H7 (cell line): Measurements from ENCODE around the gene KCNB1. TPM values are rescaled to one million over a fixed set of nuclear protein-coding genes. Genes with fewer than 3 reads are reported as not detected.

Source experiments
- DNase-seq: peaks from one replicate; pipeline ENCODE4 v3.0.0; 2012
- H3K27me3 ChIP-seq: 2 replicates; pipeline ENCODE4 v1.6.0; 2011; ENCODE audit warnings: mild to moderate bottlenecking, low read length; ENCODE audit not compliant: control insufficient read depth, insufficient read depth
- H3K36me3 ChIP-seq: replicated peaks from 2 replicates; pipeline ENCODE4 v1.5.1; 2011; ENCODE audit warnings: low read length; ENCODE audit not compliant: control insufficient read depth, insufficient read depth
- H3K4me3 ChIP-seq: 2 replicates; pipeline ENCODE4 v1.5.1; 2011; ENCODE audit warnings: low read depth, mild to moderate bottlenecking, control low read depth, low read length, moderate library complexity; ENCODE audit not compliant: insufficient read depth
- total RNA-seq: library from RNA; depleted of rRNA; stranded (reverse); fragments of >200 nt; shearing (Covaris generic); gene quantifications from 2 replicates; pipeline ENCODE4 v1.2.3, GENCODE V29; 2014

Gene KCNB1
- total RNA-seq, 1 experiment from 2014 or later: 0.48 TPM

GRCh38 chr20:49409302-49409974 is 73.0 kb downstream of the KCNB1 start:
- no peaks in the 10 kb centered on the region for H3K36me3 ChIP-seq
- H3K4me3 ChIP-seq: no peak overlapping the region
- no peak for DNase-seq
- no peaks in the 10 kb centered on the region for H3K27me3 ChIP-seq

- Histone ChIP-seq H3K4me3 (no peak overlapping the region), H3K36me3 (no peaks in the 10 kb centered on the region), H3K27me3 (no peaks in the 10 kb centered on the region)
- DNase-seq: no peak
These were observed 73.9 kb downstream of the KCNB1 start for GRCh38 chr20:49408509-49409104.

DNA sequence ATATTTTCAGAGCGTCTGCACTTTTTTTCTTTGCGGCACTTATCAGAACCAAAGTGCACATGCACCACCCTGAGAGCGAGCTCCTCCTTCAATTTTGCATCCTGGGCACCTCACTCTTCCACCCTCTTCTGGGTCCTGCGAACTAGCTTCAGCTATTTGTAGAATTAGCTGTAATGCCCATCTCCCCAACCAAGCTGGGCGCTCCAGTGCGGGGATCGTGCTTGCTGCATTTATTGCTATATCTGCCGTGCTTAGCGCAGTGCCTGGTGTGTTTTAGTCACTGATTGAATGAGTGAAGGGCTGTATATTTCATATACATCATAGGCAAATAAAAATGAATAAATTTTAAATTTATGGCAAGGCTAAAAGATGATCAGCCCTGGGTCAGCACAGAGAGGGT is 75.8 kb downstream of the KCNB1 start:
- Histone ChIP-seq H3K36me3 (no peaks in the 10 kb centered on the region), H3K4me3 (no peak overlapping the region), H3K27me3 (no peaks in the 10 kb centered on the region)
- DNase-seq: no peak

DNA sequence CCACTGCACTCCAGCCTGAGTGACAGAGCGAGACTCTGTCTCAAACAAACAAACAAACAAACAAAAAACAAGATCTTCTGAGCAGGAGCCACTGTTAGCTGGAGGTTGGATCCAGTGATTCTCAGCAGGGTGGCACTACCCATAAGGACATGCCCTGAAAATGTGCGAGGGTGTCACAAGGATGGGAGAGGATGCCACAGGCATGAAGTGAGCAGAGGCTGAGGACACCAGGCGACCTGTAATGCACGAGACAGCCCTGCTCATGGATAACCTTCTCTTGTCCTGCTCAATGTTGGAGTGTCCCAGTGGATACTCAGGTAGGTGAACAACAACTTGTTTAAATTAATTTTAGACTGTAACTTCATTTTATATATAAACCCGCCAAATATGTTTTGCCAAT is 76.8 kb downstream of the KCNB1 start:
- Histone ChIP-seq H3K36me3 (no peaks in the 10 kb centered on the region), H3K4me3 (no peak overlapping the region), H3K27me3 (no peaks in the 10 kb centered on the region)
- no peak for DNase-seq

DNA sequence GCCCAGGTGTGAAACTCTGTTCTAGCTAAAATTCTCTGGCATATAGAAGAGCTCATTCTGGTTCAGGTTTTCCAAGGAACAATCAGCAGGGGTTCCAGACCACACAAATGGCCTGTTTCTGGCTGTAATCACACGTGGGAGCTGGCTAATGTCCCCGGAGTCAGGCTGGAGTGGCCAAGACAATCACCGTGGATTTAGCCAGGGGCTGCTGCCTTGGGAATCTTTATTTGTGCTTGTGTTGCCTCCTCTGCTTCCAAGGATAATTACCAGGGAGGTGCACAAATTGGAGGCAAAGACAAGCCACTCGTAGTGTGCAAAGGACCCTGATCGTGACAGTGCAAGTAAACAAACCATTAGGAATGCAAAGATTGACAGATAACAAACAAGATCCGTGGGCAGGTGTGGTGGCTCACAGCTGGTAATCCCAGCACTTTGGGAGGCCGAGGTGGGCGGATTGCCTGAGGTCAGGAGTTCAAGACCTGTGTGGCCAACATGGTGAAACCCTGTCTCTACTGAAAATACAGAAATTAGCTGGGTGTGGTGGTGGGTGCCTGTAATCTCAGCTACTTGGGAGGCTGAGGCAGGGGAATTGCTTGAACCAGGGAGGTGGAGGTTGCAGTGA is 77.3 kb downstream of the KCNB1 start:
- no peak for DNase-seq
- H3K4me3 ChIP-seq: no peak overlapping the region
- no peaks in the 10 kb centered on the region for H3K36me3 ChIP-seq
- no peaks in the 10 kb centered on the region for H3K27me3 ChIP-seq

- Histone ChIP-seq H3K27me3 (no peaks in the 10 kb centered on the region), H3K4me3 (no peak overlapping the region), H3K36me3 (no peaks in the 10 kb centered on the region)
- DNase-seq: no peak
These were observed 78.0 kb downstream of the KCNB1 start for GRCh38 chr20:49404461-49404860.

GRCh38 chr20:49403911-49404310 is 78.6 kb downstream of the KCNB1 start:
- no peaks in the 10 kb centered on the region for H3K27me3 ChIP-seq
- no peak for DNase-seq

GRCh38 chr20:49403012-49403411 is 79.5 kb downstream of the KCNB1 start:
- no peaks in the 10 kb centered on the region for H3K27me3 ChIP-seq
- DNase-seq: no peak
- H3K36me3 ChIP-seq: no peaks in the 10 kb centered on the region
- no peak overlapping the region for H3K4me3 ChIP-seq

More at GRCh38 chr20:49403911-49404310, 78.6 kb downstream of the KCNB1 start:
- H3K4me3 ChIP-seq: no peak overlapping the region
- no peaks in the 10 kb centered on the region for H3K36me3 ChIP-seq

GRCh38 chr20:49400904-49401303 is 81.6 kb downstream of the KCNB1 start:
- no peak overlapping the region for H3K4me3 ChIP-seq
- H3K27me3 ChIP-seq: no peaks in the 10 kb centered on the region
- no peak for DNase-seq
- H3K36me3 ChIP-seq: no peaks in the 10 kb centered on the region

- no peak for DNase-seq
- H3K4me3 ChIP-seq: no peak overlapping the region
- H3K36me3 ChIP-seq: no peaks in the 10 kb centered on the region
- H3K27me3 ChIP-seq: no peaks in the 10 kb centered on the region
These were observed 82.1 kb downstream of the KCNB1 start for GRCh38 chr20:49400410-49400809.

DNA sequence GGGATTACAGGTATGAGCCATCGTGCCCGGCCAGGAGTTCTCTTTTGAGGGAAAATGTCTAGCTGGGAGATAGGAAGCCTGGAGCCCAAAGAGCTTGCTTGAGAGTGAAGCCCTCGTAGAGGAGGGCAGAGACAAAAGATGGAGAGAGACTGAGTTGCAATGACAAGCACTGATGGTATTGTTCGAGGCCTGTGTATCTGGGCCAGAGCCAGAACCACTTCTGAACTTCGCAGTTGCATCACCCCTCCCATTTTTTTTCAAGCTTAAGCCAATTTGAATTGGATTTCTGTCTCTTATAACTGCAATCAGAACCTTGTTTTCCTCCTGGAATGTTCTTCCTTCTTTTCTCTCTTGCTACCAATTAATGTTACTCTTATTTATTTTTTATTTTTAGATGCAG is 83.1 kb downstream of the KCNB1 start:
- Histone ChIP-seq H3K4me3 (no peak overlapping the region), H3K27me3 (no peaks in the 10 kb centered on the region), H3K36me3 (no peaks in the 10 kb centered on the region)
- no peak for DNase-seq

- no peak for DNase-seq
- Histone ChIP-seq H3K36me3 (no peaks in the 10 kb centered on the region), H3K4me3 (no peak overlapping the region), H3K27me3 (no peaks in the 10 kb centered on the region)
These were observed 83.9 kb downstream of the KCNB1 start for GRCh38 chr20:49398401-49399144.

DNA sequence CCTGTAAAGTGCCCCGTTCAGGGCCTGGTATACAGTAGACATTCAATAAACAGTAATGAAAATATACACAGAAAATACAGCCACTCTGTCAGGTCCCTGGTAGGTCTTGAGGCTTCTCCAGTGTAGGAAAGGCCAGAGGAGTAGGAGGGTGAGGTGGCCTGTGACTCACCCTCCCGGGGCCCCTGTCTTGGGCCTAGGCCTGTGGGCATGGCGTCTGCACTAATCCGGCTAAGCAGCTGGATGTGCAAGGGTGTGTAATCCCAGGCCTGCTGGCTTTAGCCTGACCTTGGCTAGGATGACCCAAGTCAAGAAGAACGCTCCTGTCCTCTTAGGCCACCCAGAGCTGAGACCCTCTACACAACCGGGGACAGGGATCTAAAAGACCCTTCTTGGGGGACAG is 84.9 kb downstream of the KCNB1 start:
- Histone ChIP-seq H3K4me3 (no peak overlapping the region), H3K27me3 (no peaks in the 10 kb centered on the region), H3K36me3 (no peaks in the 10 kb centered on the region)
- no peak for DNase-seq

DNA sequence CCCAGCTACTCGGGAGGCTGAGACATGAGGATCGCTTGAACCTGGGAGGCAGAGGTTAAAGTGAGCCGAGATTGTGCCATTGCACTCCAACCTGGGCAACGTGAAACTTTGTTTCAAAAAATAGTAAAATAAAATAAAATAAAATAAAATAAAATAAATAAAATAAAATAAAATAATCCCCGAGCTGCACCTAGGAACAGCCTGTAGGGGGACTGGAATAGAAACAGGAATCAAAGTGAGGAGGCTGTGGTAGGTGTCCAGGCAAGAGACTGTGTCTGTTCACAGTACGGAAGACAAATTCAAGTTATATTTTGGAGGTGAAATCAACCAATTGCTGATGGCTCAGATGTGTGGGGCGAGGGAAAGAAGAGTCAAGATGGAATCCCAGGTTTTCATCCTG is 86.2 kb downstream of the KCNB1 start:
- H3K27me3 ChIP-seq: no peaks in the 10 kb centered on the region
- no peak overlapping the region for H3K4me3 ChIP-seq
- no peaks in the 10 kb centered on the region for H3K36me3 ChIP-seq
- DNase-seq: no peak

DNA sequence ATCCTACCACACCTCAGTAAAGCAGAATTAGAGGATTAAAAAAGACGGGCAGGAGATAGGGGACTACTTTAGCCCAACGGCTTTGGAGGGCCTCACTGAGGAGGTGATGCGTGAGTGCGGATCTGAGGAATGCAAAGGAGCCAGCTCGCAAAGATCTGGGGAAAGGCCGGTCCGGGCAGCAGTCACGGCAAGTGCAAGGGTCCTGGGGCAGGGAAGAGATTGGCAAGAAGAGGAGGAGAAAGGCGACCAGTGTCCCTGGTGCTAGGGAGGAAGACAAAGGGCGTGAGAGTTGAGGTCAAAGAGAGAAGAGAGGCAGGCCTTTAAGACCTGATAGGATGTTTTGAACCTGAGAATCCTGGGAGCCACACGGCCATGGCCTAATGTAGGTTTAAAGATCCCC is 86.8 kb downstream of the KCNB1 start:
- DNase-seq: no peak
- H3K4me3 ChIP-seq: no peak overlapping the region

More for the DNA sequence above, 86.8 kb downstream of the KCNB1 start:
- Histone ChIP-seq H3K27me3 (no peaks in the 10 kb centered on the region), H3K36me3 (no peaks in the 10 kb centered on the region)
